Activated T-cell treated with anti-CD3 and anti-CD28 coated beads for 4 hours (primary cell): ENCODE data around the gene ACAP3.
A peak's percentile ranks its signal among the peaks of the same experiment; 100 is the strongest.
"Not testable (repeated sequence)": the region's sequence is repeated elsewhere in the genome, so short reads cannot be mapped to it uniquely, and the experiment has no call there.

ENCODE experiments used
- DNase-seq: peaks from one replicate; pipeline ENCODE4 v3.0.0-alpha.2; 2020

Gene ACAP3

GRCh38 chr1:1329304-1330210 is 21.8 kb upstream of the ACAP3 start:
- no peak for DNase-seq

- DNase-seq: no peak
Measured at GRCh38 chr1:1328254-1328653, 20.5 kb upstream of the ACAP3 start.

- no peak for DNase-seq
Measured at GRCh38 chr1:1327291-1327690, 19.6 kb upstream of the ACAP3 start.

GRCh38 chr1:1326075-1326605 is 18.4 kb upstream of the ACAP3 start:
- no peak for DNase-seq

- no peak for DNase-seq
Measured at GRCh38 chr1:1325288-1326074, 17.8 kb upstream of the ACAP3 start.

- DNase-seq: peak; percentile 95
Measured at GRCh38 chr1:1324524-1325287, 17.0 kb upstream of the ACAP3 start, which contains the start of the genes CPTP and INTS11. TSS of gene CPTP (plus strand) at chr1:1324802. CDS start at chr1:1326911, 2,109 bp downstream. TSS of gene INTS11 (minus strand) at chr1:1324660. CDS start at chr1:1324608, 52 bp downstream.

GRCh38 chr1:1324084-1324523 is 16.4 kb upstream of the ACAP3 start:
- DNase-seq: no peak

GRCh38 chr1:1322952-1323351 is 15.2 kb upstream of the ACAP3 start:
- no peak for DNase-seq

GRCh38 chr1:1322418-1322817 is 14.7 kb upstream of the ACAP3 start:
- DNase-seq: no peak

GRCh38 chr1:1321477-1321876 is 13.7 kb upstream of the ACAP3 start:
- no peak for DNase-seq

GRCh38 chr1:1320666-1321448 is 13.1 kb upstream of the ACAP3 start:
- no peak for DNase-seq

GRCh38 chr1:1319646-1319941 is 11.9 kb upstream of the ACAP3 start:
- DNase-seq: no peak

GRCh38 chr1:1318777-1319645 is 11.3 kb upstream of the ACAP3 start:
- no peak for DNase-seq

GRCh38 chr1:1318131-1318652 is 10.5 kb upstream of the ACAP3 start:
- no peak for DNase-seq

GRCh38 chr1:1317420-1317819 is 9.7 kb upstream of the ACAP3 start:
- no peak for DNase-seq

- not testable (repeated sequence) for DNase-seq
Measured at GRCh38 chr1:1316199-1316598, 8.5 kb upstream of the ACAP3 start.

GRCh38 chr1:1315435-1315954 is 7.8 kb upstream of the ACAP3 start:
- DNase-seq: no peak

GRCh38 chr1:1314678-1315335 is 7.1 kb upstream of the ACAP3 start:
- no peak for DNase-seq

- DNase-seq: no peak
Measured at GRCh38 chr1:1314237-1314586, 6.5 kb upstream of the ACAP3 start.
